CD4-positive, alpha-beta T cell (primary cell): ENCODE measurements around the gene RAET1L. TPM values are rescaled to one million over a fixed set of nuclear protein-coding genes. Genes with fewer than 3 reads are reported as not detected.
A peak's percentile ranks its signal among the peaks of the same experiment; 100 is the strongest.
"Not testable (repeated sequence)": the region's sequence is repeated elsewhere in the genome, so short reads cannot be mapped to it uniquely, and the experiment has no call there.

Source experiments
- ATAC-seq: fragments of 200-7000 bp; cut with Tn5 transposase; one replicate; pipeline ENCODE4 v1.10.0; 2022; ENCODE audit warnings: mild to moderate bottlenecking; ENCODE audit not compliant: poor library complexity
- CTCF ChIA-PET: fragments of 350-600 bp; sonication (Branson Sonifier 250); formaldehyde crosslinking; loops from one replicate; lab custom pipeline; 2021; ENCODE audit warnings: antibody characterized with exemption, inconsistent platforms; lab: Charles Lee
- POLR2A ChIA-PET: fragments of 350-600 bp; sonication (Branson Sonifier 250); formaldehyde crosslinking; loops from one replicate; lab custom pipeline; 2021; ENCODE audit warnings: antibody characterized with exemption, inconsistent platforms; lab: Charles Lee
- DNase-seq, 14 experiments: peaks; one replicate each; pipeline ENCODE4 v3.0.0-alpha.2; 2013 to 2020; ENCODE audit warnings: mixed read lengths in 2 of 14
- H3K27ac ChIP-seq, 2 donors: one replicate each; pipeline versions ENCODE4 v1.5.1 to v1.7.0; 2013; ENCODE audit warnings: low read length in 2 of 2, low read depth in 1 of 2, mild to moderate bottlenecking in 1 of 2
- H3K27me3 ChIP-seq, 2 experiments: 1 replicate in 1 of 2; 2 replicates in 1 of 2; pipeline versions ENCODE4 v1.6.1 to v1.7.0; 2013; ENCODE audit warnings: low read length in 2 of 2, control low read depth in 1 of 2, mild to moderate bottlenecking in 1 of 2, moderate library complexity in 1 of 2; ENCODE audit not compliant: insufficient read depth in 2 of 2, control insufficient read depth in 1 of 2
- H3K36me3 ChIP-seq: one replicate; pipeline ENCODE4 v1.6.1; 2013; ENCODE audit warnings: low read length, control low read depth; ENCODE audit not compliant: insufficient read depth
- H3K4me1 ChIP-seq: one replicate; pipeline ENCODE4 v1.6.1; 2013; ENCODE audit warnings: low read length, control low read depth; ENCODE audit not compliant: insufficient read depth
- H3K4me3 ChIP-seq: one replicate; pipeline ENCODE4 v1.5.1; 2013; ENCODE audit warnings: mild to moderate bottlenecking, low read length, moderate library complexity
- H3K9me3 ChIP-seq, 2 experiments: 1 replicate in 1 of 2; 2 replicates in 1 of 2; pipeline versions ENCODE4 v1.6.1 to v1.7.0; 2013; ENCODE audit warnings: low read length in 2 of 2, mild to moderate bottlenecking in 2 of 2, control low read depth in 1 of 2, moderate library complexity in 1 of 2; ENCODE audit not compliant: control insufficient read depth in 1 of 2, insufficient read depth in 1 of 2
- H3K27ac Mint-ChIP-seq: one replicate; pipeline ENCODE4 v1.8.0; 2020; ENCODE audit warnings: mixed read lengths
- H3K27me3 Mint-ChIP-seq: one replicate; pipeline ENCODE4 v1.8.0; 2021; ENCODE audit warnings: mixed read lengths
- H3K36me3 Mint-ChIP-seq: one replicate; pipeline ENCODE4 v1.8.0; 2021; ENCODE audit warnings: low read depth, mixed read lengths
- H3K4me1 Mint-ChIP-seq: one replicate; pipeline ENCODE4 v1.8.0; 2021; ENCODE audit warnings: low read depth, mixed read lengths
- H3K4me3 Mint-ChIP-seq: one replicate; pipeline ENCODE4 v1.8.0; 2020; ENCODE audit warnings: mild to moderate bottlenecking, mixed read lengths
- H3K9me3 Mint-ChIP-seq: one replicate; pipeline ENCODE4 v1.8.0; 2020; ENCODE audit warnings: mixed read lengths
- CTCF ChIP-seq: fragments of 200-600 bp; IDR thresholded peaks from one replicate; pipeline ENCODE4 v1.8.0; 2022; ENCODE audit warnings: antibody characterized with exemption, mild to moderate bottlenecking
- intact Hi-C, 2 experiments: fragments of 100-400 bp; cut with DNase I in 1 of 2; cut with micrococcal nuclease in 1 of 2; formaldehyde crosslinking; loops; one replicate each; pipeline versions ENCODE4 v1.15.1 to v1.9.0; 2023 to 2025; cut with DNase I, micrococcal nuclease
- total RNA-seq, 174 experiments: library from RNA in 2 of 174; stranded (reverse) in 2 of 174; gene quantifications; one replicate each; pipeline ENCODE4 v1.2.3 and lab custom pipeline; 2021 to 2026

The RAET1L gene
- total RNA-seq, 2 experiments from 2014 or later, result not detected

DNA sequence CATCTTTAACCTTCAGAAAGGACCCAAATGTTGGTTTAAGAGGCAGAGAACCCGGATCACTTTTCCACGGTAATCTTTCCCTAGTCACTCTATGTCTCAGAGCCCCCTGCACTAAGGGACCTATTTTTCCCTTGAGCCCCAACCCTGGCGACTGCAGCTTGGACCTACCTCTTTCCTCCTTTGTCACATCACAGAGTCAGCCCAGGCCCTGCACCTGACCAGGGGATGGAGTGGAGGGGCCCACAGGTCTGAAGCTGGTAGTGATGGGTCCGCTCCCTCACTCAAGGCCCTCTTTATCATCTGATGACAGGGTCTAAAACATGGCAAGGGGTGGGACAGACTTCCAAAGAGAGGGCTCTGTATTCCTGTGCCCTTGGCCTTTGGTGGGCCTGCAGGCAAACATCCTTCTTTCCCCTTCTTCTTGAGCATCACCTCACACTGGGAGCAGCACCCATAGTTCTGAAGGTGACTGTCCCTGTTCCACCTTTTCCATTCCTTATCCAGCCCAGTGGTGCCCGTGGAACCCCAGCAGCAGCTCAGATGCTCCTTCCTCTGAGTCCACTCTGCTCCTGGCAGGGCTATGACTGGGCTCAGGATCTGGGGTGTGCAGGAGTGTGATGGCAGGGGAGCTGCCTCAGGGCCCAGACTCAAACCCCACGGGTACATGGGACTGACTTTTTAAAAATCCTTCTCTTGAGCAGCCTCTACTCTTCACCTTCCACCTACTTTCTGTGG is 6.3 kb downstream of the RAET1L start:
- CTCF ChIA-PET, result no interaction called here
- no peak for TF ChIP-seq CTCF
- Histone ChIP-seq H3K4me3 (no peak overlapping the region), H3K36me3 (no peaks in the 10 kb centered on the region), H3K27me3 (peaks cover 25 to 32% of the 10 kb centered on the region in 2 experiments), H3K9me3 (peaks cover 0 to 3% of the 10 kb centered on the region in 2 experiments), H3K4me1 (peaks cover 14% of the 10 kb centered on the region), H3K27ac (no peak overlapping the region)
- POLR2A ChIA-PET, result no interaction called here
- intact Hi-C loops, result loop anchor here in 1 of 2 experiments (5.0 to 10.0 kb wide), 2 partner anchors 297 to 474 kb away; partner anchors contain the start of gene PPIL4
- no peak for DNase-seq
- no peak overlapping the region for H3K27ac Mint-ChIP-seq
- no peaks in the 10 kb centered on the region for H3K36me3 Mint-ChIP-seq
- no peak for ATAC-seq
- H3K4me3 Mint-ChIP-seq, result no peak overlapping the region
- H3K27me3 Mint-ChIP-seq, result peaks cover 69% of the 10 kb centered on the region
- H3K4me1 Mint-ChIP-seq, result peaks cover 15% of the 10 kb centered on the region
- no peaks in the 10 kb centered on the region for H3K9me3 Mint-ChIP-seq

GRCh38 chr6:150017186-150017521 is 8.2 kb downstream of the RAET1L start:
- H3K36me3 ChIP-seq, H3K27ac Mint-ChIP-seq, H3K4me3 ChIP-seq, H3K4me3 Mint-ChIP-seq, H3K27ac ChIP-seq, ATAC-seq, H3K9me3 Mint-ChIP-seq, H3K36me3 Mint-ChIP-seq, POLR2A ChIA-PET, H3K9me3 ChIP-seq, DNase-seq: not testable (repeated sequence)
- Histone ChIP-seq H3K4me1 (peaks cover 14% of the 10 kb centered on the region), H3K27me3 (peaks cover 35 to 47% of the 10 kb centered on the region in 2 experiments)
- intact Hi-C loops, result loop anchor here (1.0 to 10.0 kb wide), 5 partner anchors 83 to 472 kb away; partner anchors contain the start of gene PPIL4 (in 1 of the 2)
- peaks cover 76% of the 10 kb centered on the region for H3K27me3 Mint-ChIP-seq
- CTCF ChIA-PET, result interaction anchor here (0.7 to 1.8 kb wide), 5 partner anchors 10 to 176 kb away, joined by 3 to 11 read pairs (median 5); no protein-coding TSS in a partner anchor
- TF ChIP-seq CTCF, result peak; percentile 7
- H3K4me1 Mint-ChIP-seq, result peaks cover 19% of the 10 kb centered on the region

- no peaks in the 10 kb centered on the region for H3K36me3 Mint-ChIP-seq
- H3K27me3 Mint-ChIP-seq, result peaks cover 82% of the 10 kb centered on the region
- no peaks in the 10 kb centered on the region for H3K36me3 ChIP-seq
- H3K27ac Mint-ChIP-seq, result no peak overlapping the region
- TF ChIP-seq CTCF, result peak; percentile 75
- no peak overlapping the region for H3K27ac ChIP-seq
- ATAC-seq (peak; percentile 92), DNase-seq (peak in 13 of 14 experiments; percentile 30 to 84 (median 42))
- no peak overlapping the region for H3K4me3 Mint-ChIP-seq
- H3K27me3 ChIP-seq, result peaks cover 38 to 53% of the 10 kb centered on the region in 2 experiments
- H3K9me3 Mint-ChIP-seq, result no peaks in the 10 kb centered on the region
- POLR2A ChIA-PET, result no interaction called here
- intact Hi-C loops, result loop anchor here (1.0 to 10.0 kb wide), 5 partner anchors 82 to 472 kb away; partner anchors contain the start of gene PPIL4 (in 1 of the 2)
- CTCF ChIA-PET, result interaction anchor here (0.6 to 1.8 kb wide), 11 partner anchors 9 to 176 kb away, joined by 3 to 11 read pairs (median 4); no protein-coding TSS in a partner anchor
- H3K9me3 ChIP-seq, result peaks cover 0 to 3% of the 10 kb centered on the region in 2 experiments
- peaks cover 14% of the 10 kb centered on the region for H3K4me1 ChIP-seq
- H3K4me1 Mint-ChIP-seq, result peaks cover 19% of the 10 kb centered on the region
- H3K4me3 ChIP-seq, result no peak overlapping the region
These were observed 8.8 kb downstream of the RAET1L start for GRCh38 chr6:150016324-150017185.

- H3K4me3 Mint-ChIP-seq, ATAC-seq, POLR2A ChIA-PET, H3K27ac ChIP-seq, H3K36me3 Mint-ChIP-seq, CTCF ChIA-PET, H3K9me3 ChIP-seq, H3K4me3 ChIP-seq, H3K36me3 ChIP-seq, H3K27ac Mint-ChIP-seq, H3K9me3 Mint-ChIP-seq: not testable (repeated sequence)
- H3K27me3 ChIP-seq, result peaks cover 38 to 54% of the 10 kb centered on the region in 2 experiments
- Mint-ChIP-seq H3K27me3 (peaks cover 85% of the 10 kb centered on the region), H3K4me1 (peaks cover 19% of the 10 kb centered on the region)
- DNase-seq, result peak in 3 of 14 experiments; percentile 26 to 69 (median 57)
- peaks cover 14% of the 10 kb centered on the region for H3K4me1 ChIP-seq
- intact Hi-C loops, result loop anchor here in 1 of 2 experiments (1.0 to 10.0 kb wide), 3 partner anchors 181 to 471 kb away; partner anchors contain the start of gene PPIL4
These were observed 9.9 kb downstream of the RAET1L start for GRCh38 chr6:150015281-150016001.
